ENCODE results near the gene HEYL. TPM values are rescaled to one million over a fixed set of nuclear protein-coding genes. Genes with fewer than 3 reads are reported as not detected.

The HEYL gene
- total RNA-seq, 1 donor from 2014 or later, result 1.3 TPM

- H3K4me1 Mint-ChIP-seq (ENCODE audit: unreplicated experiment), result no peaks in the 10 kb centered on the region
- DNase-seq (ENCODE audit: low spot score), result no peak
- no peaks in the 10 kb centered on the region for H3K9me3 Mint-ChIP-seq (ENCODE audit: unreplicated experiment)
- no peak overlapping the region for H3K4me3 Mint-ChIP-seq (ENCODE audit: unreplicated experiment)
- H3K27ac Mint-ChIP-seq (ENCODE audit: unreplicated experiment), result no peak overlapping the region
- H3K27me3 Mint-ChIP-seq (ENCODE audit: unreplicated experiment), result peaks cover 9% of the 10 kb centered on the region
- TF ChIP-seq CTCF (IDR thresholded peaks at IDR 0.05; ENCODE audit: unreplicated experiment), result no peak
- H3K36me3 Mint-ChIP-seq (ENCODE audit: low read depth, unreplicated experiment), result peaks cover 4% of the 10 kb centered on the region
Measured at GRCh38 chr1:39679821-39680220, 40.4 kb upstream of the HEYL start.

- no peak for TF ChIP-seq CTCF (IDR thresholded peaks at IDR 0.05; ENCODE audit: unreplicated experiment)
- DNase-seq (ENCODE audit: low spot score), result no peak
- Mint-ChIP-seq H3K4me1 (ENCODE audit: unreplicated experiment) (no peaks in the 10 kb centered on the region), H3K36me3 (ENCODE audit: low read depth, unreplicated experiment) (peaks cover 4% of the 10 kb centered on the region), H3K27ac (ENCODE audit: unreplicated experiment) (no peak overlapping the region), H3K27me3 (ENCODE audit: unreplicated experiment) (peaks cover 7% of the 10 kb centered on the region), H3K9me3 (ENCODE audit: unreplicated experiment) (no peaks in the 10 kb centered on the region), H3K4me3 (ENCODE audit: unreplicated experiment) (no peak overlapping the region)
Measured at GRCh38 chr1:39678889-39679288, 39.4 kb upstream of the HEYL start.

- H3K27me3 Mint-ChIP-seq (ENCODE audit: unreplicated experiment), result peaks cover 8% of the 10 kb centered on the region
- H3K36me3 Mint-ChIP-seq (ENCODE audit: low read depth, unreplicated experiment), result peaks cover 3% of the 10 kb centered on the region
- H3K27ac Mint-ChIP-seq (ENCODE audit: unreplicated experiment), result no peak overlapping the region
- H3K4me1 Mint-ChIP-seq (ENCODE audit: unreplicated experiment), result no peaks in the 10 kb centered on the region
- DNase-seq (ENCODE audit: low spot score), result no peak
- H3K4me3 Mint-ChIP-seq (ENCODE audit: unreplicated experiment), result no peak overlapping the region
- TF ChIP-seq CTCF (IDR thresholded peaks at IDR 0.05; ENCODE audit: unreplicated experiment), result no peak
- H3K9me3 Mint-ChIP-seq (ENCODE audit: unreplicated experiment), result no peaks in the 10 kb centered on the region
Measured at GRCh38 chr1:39677645-39678044, 38.2 kb upstream of the HEYL start.

GRCh38 chr1:39676948-39677548 lies 37.6 kb upstream of the HEYL start:
- Mint-ChIP-seq H3K27ac (ENCODE audit: unreplicated experiment) (no peak overlapping the region), H3K27me3 (ENCODE audit: unreplicated experiment) (peaks cover 8% of the 10 kb centered on the region)
- no peak for TF ChIP-seq CTCF (IDR thresholded peaks at IDR 0.05; ENCODE audit: unreplicated experiment)

GRCh38 chr1:39675220-39675619 lies 35.8 kb upstream of the HEYL start:
- Mint-ChIP-seq H3K4me1 (ENCODE audit: unreplicated experiment) (no peaks in the 10 kb centered on the region), H3K4me3 (ENCODE audit: unreplicated experiment) (no peak overlapping the region), H3K27ac (ENCODE audit: unreplicated experiment) (no peak overlapping the region), H3K36me3 (ENCODE audit: low read depth, unreplicated experiment) (peaks cover 4% of the 10 kb centered on the region), H3K27me3 (ENCODE audit: unreplicated experiment) (peaks cover 16% of the 10 kb centered on the region), H3K9me3 (ENCODE audit: unreplicated experiment) (no peaks in the 10 kb centered on the region)
- TF ChIP-seq CTCF (IDR thresholded peaks at IDR 0.05; ENCODE audit: unreplicated experiment), result no peak
- DNase-seq (ENCODE audit: low spot score), result no peak

More at GRCh38 chr1:39676948-39677548, 37.6 kb upstream of the HEYL start:
- no peak for DNase-seq (ENCODE audit: low spot score)
- Mint-ChIP-seq H3K9me3 (ENCODE audit: unreplicated experiment) (no peaks in the 10 kb centered on the region), H3K36me3 (ENCODE audit: low read depth, unreplicated experiment) (no peaks in the 10 kb centered on the region), H3K4me3 (ENCODE audit: unreplicated experiment) (no peak overlapping the region), H3K4me1 (ENCODE audit: unreplicated experiment) (no peaks in the 10 kb centered on the region)
